ENCODE results near the gene RETREG3. TPM values are rescaled to one million over a fixed set of nuclear protein-coding genes. Genes with fewer than 3 reads are reported as not detected.
"Not testable (repeated sequence)": the region's sequence is repeated elsewhere in the genome, so short reads cannot be mapped to it uniquely, and the experiment has no call there.

The RETREG3 gene
- total RNA-seq, 1 donor from 2014 or later: 78.8 TPM

DNA sequence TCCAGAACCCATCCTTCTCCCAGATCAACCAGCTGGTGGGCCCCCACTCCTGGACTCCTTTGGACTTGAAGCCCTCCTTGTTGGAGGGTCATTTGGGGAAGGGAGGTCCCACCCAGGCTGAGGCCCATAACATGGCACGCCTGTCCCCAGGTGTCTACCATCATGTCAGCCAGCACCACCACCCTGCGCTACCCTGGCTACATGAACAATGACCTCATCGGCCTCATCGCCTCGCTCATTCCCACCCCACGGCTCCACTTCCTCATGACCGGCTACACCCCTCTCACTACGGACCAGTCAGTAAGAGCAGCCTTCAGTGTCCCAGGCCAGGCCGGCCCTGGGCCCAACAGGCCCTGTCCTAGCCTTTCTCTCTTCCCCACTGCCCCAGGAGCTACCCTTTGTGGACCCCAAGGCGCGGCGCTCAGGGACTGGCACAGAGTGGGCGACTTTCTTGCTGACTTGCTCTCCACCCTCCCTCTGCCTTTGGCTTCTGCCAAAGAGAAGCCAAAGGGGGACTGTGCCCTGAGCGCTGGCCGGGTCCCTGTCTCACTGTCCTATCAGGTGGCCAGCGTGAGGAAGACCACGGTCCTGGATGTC is 4.6 kb upstream of the RETREG3 start:
- DNase-seq (ENCODE audit: low spot score): no peak

DNA sequence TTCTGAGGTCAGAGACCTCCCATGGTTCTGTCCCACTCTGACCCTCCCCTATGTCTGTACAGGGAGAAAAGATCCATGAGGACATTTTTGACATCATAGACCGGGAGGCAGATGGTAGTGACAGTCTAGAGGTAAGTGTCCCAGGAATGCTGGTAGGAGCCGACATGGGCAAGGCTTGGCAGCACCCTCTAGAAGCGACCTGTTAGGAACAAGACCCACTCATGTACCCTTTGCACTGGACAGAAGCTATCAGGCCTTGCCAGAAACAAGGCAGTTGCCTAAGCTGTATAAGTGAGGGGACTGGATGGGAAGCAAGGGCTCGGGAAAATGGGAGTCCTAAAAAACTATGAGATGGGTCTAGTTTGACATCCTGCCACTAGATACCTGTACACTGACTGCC is 2.8 kb upstream of the RETREG3 start:
- DNase-seq (ENCODE audit: low spot score): no peak

DNA sequence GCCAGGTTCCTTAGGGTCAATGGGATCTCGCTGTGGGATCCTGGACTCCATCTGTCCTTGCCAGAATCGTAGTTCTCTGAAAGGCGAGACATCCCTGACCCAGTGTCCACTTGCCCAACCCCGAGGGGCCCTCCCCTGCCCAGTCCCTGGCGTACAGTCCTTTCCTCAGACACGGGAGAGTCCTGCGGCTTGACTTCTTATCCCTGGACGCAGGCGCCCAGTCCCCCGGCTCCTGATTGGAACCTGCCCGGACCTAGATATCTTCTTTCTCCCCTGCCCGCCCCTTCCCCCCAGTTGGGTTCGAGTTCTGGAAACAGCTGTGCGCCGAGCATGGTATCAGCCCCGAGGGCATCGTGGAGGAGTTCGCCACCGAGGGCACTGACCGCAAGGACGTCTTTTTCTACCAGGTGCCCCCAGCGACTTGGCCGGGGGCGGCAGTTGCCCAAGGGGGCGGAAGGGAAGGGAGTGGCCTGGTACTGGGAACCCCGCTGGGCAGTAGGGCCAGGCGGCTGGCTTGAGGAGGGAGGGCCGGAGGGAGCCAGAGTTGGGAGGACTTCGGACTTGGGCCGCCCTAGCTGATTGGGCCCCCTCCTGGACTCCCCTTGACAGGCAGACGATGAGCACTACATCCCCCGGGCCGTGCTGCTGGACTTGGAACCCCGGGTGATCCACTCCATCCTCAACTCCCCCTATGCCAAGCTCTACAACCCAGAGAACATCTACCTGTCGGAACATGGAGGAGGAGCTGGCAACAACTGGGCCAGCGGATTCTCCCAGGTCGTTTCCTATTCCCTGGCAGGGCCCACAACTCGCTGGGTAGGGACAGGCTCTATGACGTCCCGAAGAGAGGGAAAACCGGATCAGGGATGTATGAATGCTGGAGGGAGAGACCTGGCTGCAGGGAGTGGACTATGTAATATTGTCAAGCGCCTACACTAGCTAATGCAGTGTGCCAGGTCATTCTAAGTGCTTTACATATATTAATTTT is 934 bp upstream of the RETREG3 start:
- not testable (repeated sequence) for DNase-seq (ENCODE audit: low spot score)

DNA sequence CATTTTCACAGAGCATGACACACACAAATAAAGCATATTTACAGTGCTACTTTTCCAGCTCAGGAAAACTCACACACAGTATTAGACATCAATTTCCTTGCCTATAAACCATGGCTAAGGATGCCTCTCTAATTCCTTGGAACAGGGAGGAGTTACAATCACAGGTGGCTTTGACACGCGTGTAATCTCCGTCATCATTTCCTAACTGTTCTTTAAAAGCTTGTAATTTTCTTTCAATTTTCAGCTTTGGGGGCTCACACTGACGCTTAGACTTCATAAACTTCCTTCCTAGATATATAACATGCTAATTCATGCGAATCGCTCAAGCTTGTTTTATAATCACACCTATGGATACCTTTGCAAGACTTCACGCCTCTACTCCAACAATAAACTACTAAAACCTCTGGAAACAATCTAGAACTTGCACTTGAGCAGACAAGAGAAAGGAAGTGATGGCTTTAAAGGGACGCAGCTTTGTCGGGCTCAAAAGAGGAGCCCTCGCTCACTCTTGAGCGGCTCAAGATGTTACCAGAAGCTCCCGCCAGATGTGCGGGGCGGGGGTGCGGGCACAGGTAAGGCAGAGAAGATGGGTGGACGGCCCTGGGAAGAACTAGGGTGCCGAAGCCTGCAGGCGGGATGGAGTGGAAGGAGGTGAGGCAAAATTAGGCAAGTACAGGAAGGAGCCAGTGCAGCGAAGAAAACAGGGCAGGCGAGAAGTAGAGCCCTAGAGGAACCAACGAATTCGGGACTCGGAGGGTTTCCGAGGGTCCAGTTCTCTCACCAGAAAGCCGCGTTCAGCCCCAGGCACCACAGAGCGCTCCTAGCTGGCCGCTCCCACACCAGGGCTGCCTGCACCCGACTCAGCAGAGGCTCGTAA is 631 bp downstream of the RETREG3 start:
- DNase-seq (ENCODE audit: low spot score): no peak

DNA sequence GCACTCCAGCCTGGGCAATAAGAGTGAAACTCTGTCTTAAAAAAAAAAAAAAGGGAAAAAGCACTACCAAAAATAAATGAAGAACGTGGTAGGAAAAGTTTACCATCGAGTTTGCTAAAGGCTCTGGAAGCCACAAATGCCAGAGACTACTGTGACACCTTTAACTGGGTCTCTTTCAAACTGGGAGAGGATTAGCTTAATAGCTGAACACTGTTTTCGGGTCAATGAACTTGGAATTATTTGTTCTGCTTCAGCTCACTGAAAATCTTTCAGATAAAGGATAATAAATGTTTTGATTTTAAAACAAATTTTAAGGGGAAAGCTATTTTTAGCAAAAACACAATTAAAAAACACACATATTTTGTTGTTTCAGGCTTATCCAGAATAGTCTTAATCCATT is 1.4 kb downstream of the RETREG3 start:
- DNase-seq (ENCODE audit: low spot score): no peak

DNA sequence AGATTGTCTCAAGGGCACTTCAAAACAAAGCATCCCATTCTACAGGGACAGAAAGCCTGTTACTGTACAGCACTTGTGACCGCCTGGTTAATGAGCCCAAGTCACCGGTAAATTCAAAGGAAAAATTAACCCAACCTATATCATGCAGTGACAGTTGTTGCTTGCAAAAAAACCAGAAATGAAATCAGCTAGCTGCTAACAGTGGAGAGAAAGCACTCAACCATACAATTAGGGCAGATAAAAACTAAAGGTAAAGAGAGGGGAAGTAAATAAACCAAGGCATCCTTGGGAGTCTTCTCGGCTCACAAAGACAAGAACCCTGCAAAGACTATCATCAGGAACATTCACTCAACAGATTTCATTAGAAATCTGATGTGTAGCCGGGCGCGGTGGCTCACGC is 5.9 kb downstream of the RETREG3 start:
- no peak for DNase-seq (ENCODE audit: low spot score)

DNA sequence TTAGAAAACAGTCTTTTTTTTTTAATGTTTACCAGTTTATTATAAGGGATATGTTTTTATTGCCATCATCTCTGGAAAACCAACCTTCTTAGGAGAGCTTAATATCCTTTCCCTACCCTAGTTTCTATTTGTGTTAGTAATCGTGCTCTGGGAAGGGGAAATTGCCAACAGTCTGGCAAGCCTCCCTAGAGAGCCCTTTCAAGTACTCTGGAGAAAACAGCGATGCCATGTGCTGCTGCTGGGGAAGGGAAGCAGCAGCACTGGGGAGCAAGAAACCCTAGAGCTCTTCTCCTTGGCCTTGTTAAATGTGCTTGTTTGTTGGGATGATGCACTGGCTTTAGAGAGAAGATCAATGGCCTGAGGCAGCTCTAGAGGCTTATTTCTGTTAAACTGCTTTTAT is 10.3 kb downstream of the RETREG3 start:
- no peak for DNase-seq (ENCODE audit: low spot score)

DNA sequence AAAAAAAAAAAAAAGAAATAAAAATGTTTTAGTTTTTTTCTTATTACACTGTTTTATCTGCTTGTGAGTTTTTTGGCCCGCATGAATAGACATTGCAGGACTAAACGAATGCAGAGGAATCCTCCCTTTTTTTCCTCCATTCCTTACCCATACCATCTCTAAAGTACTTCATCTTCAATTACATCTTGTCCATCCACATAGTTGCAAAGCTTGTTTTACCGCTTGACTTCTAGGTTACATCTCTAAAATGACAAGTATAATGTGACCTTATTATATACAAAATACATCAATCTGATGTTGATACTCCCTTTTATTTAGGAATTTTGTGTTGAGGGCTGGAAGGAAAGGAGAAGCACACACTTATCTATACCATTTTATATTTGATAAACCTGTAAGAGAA is 12.8 kb downstream of the RETREG3 start:
- no peak for DNase-seq (ENCODE audit: low spot score)

DNA sequence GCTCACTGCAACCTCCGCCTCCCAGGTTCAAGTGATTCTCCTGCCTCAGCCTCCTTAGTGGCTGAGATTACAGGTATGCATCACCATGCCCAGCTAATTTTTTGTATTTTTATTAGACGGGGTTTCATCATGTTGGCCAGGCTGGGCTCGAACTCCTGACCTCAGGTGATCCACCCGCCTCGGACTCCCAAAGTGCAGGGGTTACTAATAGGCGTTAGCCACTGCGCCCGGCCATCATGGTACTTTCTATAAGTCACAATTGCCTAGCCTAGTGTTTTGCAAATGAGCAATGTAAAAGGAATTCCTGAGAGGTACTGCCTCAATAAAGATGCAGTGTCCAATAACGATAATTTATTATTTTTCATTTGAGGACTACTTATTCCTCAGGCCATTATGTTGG is 17.8 kb downstream of the RETREG3 start:
- DNase-seq (ENCODE audit: low spot score): no peak

DNA sequence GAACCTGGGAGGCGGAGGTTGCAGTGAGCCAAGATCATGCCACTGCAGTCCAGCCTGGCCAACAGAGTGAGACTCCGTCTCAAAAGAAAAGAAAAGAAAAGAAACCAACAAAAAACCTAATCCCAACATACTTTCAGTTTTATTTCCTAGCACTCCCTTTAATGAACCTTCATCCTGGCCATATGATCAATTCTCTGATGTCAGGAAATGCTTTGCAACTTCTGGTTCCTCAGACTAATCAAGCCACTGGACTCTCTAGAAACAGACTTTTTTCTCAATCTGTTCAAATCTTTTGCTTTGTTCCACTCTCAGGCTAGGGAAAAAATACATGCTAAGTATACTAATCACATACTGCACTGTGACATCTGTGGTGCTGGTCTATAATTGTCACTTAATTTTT is 18.3 kb downstream of the RETREG3 start:
- no peak for DNase-seq (ENCODE audit: low spot score)

DNA sequence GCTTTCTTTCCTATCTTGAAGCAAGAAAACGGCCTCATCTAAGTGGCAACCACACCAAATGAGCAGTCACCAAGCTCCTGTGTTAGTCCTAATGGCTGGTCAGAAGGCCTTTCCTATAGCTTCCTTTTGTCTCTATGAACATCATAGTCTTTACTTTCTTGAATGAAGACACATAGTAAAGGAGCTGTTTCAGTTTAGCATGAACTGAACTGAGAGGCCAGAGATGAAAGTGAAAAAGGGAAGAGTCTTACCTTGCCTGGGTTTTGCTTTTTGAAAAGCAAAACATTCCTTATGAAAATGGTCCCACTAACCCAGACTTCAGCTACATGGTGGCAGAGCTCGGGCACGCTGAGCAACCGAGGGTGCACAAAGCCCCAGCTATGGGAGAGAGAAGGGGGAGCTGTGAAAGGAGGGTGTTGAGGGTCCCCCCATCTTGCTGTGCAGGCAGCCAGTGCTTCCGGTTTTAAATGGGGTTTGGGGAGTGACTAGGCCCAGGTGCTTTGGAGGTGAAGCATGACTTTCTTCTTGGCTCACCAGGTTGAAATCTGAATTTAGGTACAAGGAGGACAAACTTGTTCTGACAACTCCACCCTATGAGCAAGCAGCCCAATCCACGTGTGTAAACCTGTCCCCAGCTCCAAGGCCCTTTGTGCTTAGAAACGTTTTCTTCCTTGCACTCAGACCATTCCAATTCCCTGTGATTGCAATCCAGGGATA is 22.5 kb downstream of the RETREG3 start:
- no peak for DNase-seq (ENCODE audit: low spot score)

DNA sequence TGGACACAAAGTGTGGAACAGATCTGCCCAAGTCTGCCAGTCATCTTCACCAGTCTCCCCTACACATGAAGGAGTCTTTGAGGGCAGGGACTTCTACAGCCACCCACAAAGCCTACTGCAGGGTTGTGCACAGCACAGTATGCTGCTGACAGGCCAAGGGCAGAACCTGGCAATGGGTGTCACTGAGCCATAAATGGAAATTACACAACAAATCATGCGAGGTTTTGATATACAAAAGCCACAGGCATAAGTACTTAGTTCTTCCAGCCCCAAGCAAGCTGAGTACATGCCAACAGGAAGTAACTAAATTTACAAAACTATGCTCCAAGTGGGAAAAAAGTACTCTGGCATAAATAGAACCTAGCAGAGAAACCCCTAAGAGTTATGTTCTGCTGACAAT is 23.8 kb downstream of the RETREG3 start:
- no peak for DNase-seq (ENCODE audit: low spot score)

DNA sequence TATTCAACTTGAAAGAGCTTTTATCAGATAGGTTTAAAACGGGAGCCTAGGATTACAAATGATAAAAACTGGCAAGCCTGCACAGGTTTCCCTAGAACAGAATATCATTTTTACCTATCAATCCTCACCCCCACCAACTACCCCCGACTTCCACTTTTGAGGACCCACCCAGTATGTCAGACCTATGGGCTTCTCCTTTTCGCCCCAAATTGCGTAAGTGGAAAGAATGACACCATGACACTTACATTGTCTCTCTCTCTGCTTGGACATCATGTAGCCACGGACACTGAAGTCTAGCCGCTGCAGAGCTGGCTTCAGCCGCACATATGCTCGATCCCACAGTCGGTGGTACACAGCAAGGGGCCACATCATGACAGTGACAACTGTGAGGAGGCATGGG is 24.3 kb downstream of the RETREG3 start:
- no peak for DNase-seq (ENCODE audit: low spot score)

DNA sequence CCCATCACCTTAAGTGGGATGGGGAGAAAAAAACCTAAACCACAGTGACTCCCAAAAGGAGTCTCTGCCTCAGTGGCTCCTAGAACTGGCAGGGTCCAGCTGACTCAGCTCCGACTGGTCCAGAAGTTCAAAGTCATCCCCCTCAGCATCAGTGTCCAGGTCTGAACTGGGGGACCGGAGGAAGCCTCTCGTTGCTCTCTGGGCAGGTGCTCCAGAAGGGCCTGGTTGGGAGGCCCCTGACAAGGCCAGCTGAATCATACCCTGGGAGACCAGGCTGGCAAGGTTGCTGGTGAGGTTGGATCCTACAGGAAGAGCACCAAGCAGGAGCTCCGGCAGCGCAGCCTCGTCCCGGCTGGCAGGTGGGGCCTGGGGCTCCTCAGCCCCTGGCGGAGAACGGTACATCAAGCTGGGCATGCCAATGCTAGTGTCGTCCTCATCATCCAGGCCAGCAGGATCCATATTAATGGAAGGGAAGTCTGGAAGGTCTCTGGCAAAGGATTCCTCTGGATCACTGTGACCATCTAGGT is 27.4 kb downstream of the RETREG3 start:
- no peak for DNase-seq (ENCODE audit: low spot score)

DNA sequence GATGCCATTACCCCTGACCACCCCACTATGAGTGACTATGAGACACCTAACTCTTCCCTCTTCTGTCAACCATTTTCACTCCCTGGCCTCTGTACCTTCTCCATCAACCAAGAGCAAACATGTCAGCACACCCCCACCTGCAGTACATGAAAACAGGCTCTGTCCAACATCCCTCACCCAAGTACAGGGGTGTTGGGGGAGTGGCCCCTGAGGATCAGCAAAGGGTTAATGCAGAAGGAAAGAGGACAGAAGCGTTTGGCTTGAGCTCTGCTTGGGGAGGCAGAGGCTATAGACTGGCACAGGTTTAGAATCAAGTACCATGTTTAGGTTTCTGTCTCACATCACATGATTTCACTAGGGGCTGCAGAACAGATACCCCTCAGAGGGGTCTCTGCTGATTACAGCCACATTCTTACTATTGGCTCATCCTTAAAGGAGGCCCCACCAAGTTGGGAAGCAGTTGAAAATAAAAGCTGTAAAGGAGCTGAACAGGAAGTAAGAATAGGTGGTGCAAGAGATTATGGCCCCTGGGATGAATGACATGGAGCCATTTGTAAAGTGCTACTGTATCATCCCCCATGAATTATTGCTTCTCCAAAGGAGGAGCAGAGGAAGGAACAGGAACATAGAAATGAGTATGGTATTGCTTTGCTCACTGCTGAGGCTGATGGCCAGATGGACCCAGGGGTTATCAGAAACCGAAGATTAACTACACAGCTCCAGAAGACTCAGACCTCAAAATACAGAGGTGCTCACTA is 29.2 kb downstream of the RETREG3 start:
- no peak for DNase-seq (ENCODE audit: low spot score)

DNA sequence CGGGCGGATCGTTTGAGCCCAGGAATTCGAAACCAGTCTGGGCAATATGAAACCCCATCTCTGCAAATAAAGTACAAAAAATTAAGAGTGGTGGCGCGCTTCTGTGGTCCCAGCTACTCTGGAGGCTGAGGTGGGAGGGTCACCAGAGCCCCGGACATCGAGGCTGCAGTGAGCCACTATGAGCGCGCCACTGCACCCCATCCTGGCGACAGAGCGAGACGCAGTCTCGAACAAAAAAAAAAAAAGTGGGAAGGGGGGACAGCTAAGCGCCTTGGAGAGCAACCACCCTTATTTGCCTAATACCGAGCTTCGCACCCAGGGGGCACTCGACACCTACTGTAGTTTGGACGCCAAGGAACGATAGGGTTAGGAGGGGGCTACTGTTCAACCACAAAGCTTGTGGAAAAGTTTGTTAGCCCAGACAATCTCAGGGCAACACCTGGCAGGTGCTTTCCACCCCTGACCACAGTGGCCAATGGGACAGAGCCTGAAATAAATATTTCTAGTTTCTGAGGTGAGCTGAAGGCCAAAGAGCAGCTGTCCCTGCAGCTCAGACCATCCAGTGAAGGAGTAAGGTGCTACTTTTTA is 30.8 kb downstream of the RETREG3 start:
- peak; percentile 72 for DNase-seq (ENCODE audit: low spot score)

DNA sequence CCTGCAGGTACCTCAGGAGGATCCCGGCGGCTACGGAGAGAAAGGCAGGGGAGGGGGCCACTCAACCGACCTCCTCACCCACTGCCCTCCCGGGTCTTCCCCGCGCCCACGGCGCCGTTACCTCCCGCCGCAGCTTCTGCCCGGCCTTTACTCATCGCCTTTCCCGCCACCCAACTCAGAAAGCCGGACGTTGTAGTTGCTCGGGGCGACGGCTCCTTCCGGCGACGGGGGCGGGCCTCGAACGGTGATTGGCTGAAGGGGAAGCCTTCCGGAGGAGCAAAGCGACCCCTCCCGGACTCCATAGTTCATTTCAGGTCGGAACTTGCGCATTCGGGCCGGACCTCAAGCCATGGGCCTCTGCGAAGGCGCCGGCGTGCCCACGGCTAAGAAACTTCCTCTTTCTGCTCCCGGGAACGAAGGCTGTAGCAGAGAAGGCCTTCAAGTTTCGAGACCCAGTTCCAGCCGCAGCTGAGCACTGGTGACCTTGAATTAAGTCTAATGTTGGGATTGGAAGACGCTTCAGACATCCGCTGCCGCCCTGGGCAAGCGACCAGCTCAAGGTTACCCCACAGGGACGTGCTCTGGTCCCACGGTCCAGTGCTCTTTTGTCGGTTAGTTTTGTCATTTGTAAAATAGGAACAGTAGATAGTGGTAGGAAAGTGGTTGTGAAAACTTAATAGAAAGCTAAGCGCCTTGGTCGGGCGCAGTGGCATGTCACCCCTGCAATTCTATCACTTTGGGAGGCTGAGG is 31.5 kb downstream of the RETREG3 start, which contains the start of gene PSMC3IP:
Gene PSMC3IP, minus strand, starts transcription at position 198 of the 750 bp plus-strand sequence. Its CDS starts 43 bp downstream, at position 155.
- DNase-seq (ENCODE audit: low spot score): peak; percentile 96

DNA sequence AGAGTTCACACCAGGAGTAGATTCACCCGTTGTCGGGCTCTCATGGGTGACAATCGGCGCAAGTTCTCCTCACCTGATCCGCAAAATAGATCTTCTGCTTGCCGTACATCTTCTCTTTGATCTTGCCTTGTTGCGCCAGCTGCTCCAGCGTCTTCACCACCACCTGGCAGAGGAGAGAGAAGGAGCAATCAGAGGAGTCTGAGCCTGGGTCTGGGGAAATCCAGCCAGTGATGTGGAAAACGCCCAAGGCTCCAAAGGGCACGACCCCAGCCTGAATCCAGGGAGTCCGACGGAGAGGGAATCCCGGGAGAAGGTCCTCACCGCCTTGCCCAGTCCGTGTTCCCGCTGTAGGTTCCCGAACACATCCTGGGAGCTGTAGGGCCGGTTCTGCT is 32.0 kb downstream of the RETREG3 start:
- no peak for DNase-seq (ENCODE audit: low spot score)

DNA sequence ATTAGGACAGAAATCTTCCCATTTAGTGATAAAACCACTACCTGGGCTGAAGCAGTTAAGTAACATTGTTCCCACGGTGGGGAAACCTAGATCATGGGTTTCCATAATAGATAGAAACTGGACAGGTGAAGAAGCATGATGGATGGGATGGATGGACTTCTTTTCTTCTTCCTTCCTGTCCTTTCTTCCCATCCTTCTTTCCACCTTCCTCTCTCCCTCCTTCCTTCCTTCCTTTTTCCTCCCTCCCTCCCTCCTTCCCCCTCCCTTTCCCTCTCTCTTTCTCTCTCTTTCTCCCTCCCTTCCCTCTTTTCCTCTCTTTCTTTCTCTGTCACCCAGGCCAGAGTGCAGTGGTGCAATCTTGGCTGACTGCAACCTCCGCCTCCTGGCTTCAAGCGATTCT is 34.7 kb downstream of the RETREG3 start:
- DNase-seq (ENCODE audit: low spot score): no peak
